HEK293 (cell line): Measurements from ENCODE around the gene RASSF5.

Experiments used
- CTCF ChIP-seq: fragments of 450-650 bp; formaldehyde crosslinking; IDR thresholded peaks from 2 replicates; pipeline ENCODE4 v1.5.1; 2016; ENCODE audit warnings: missing biosample characterization, missing genetic modification characterization
- GFI1B ChIP-seq: fragments of 450-650 bp; formaldehyde crosslinking; IDR thresholded peaks from 2 replicates; pipeline ENCODE4 v1.5.1; 2016; ENCODE audit warnings: missing biosample characterization, missing genetic modification characterization
- SP7 ChIP-seq: fragments of 450-650 bp; formaldehyde crosslinking; IDR thresholded peaks from 2 replicates; pipeline ENCODE4 v1.5.1; 2016; ENCODE audit warnings: missing biosample characterization, missing genetic modification characterization
- ZBTB49 ChIP-seq: fragments of 450-650 bp; formaldehyde crosslinking; IDR thresholded peaks from 2 replicates; pipeline ENCODE4 v1.5.1; 2016; ENCODE audit warnings: missing biosample characterization, missing genetic modification characterization, low read depth
- ZNF112 ChIP-seq: fragments of 450-650 bp; formaldehyde crosslinking; IDR thresholded peaks from 2 replicates; pipeline ENCODE4 v1.5.0; 2017; ENCODE audit warnings: missing biosample characterization, missing genetic modification characterization
- ZNF2 ChIP-seq: fragments of 450-650 bp; formaldehyde crosslinking; IDR thresholded peaks from 2 replicates; pipeline ENCODE4 v1.5.1; 2016; ENCODE audit warnings: missing biosample characterization, missing genetic modification characterization
- ZNF239 ChIP-seq: fragments of 450-650 bp; formaldehyde crosslinking; IDR thresholded peaks from 2 replicates; pipeline ENCODE4 v1.5.1; 2016; ENCODE audit warnings: missing biosample characterization, missing genetic modification characterization
- ZNF274 ChIP-seq, 2 experiments: fragments of 200-500 bp in 1 of 2; fragments of 450-650 bp in 1 of 2; sonication (Bioruptor generic) in 1 of 2; formaldehyde crosslinking in 1 of 2; IDR thresholded peaks; 2 replicates each; pipeline versions ENCODE4 v1.5.1 to v1.6.1; 2014 to 2016; ENCODE audit warnings: borderline replicate concordance in 1 of 2, inconsistent platforms in 1 of 2, low read length in 1 of 2, missing biosample characterization in 1 of 2, missing genetic modification characterization in 1 of 2
- ZNF354C ChIP-seq: fragments of 450-650 bp; formaldehyde crosslinking; IDR thresholded peaks from 2 replicates; pipeline ENCODE4 v1.5.1; 2016; ENCODE audit warnings: missing biosample characterization, missing genetic modification characterization, low read depth, borderline replicate concordance
- ZNF626 ChIP-seq: fragments of 450-650 bp; sonication (Bioruptor Pico); formaldehyde crosslinking; IDR thresholded peaks from 2 replicates; pipeline ENCODE4 v1.5.1; 2018; ENCODE audit warnings: missing biosample characterization, missing genetic modification characterization, inconsistent platforms
- ZSCAN30 ChIP-seq: fragments of 450-650 bp; IDR thresholded peaks from 2 replicates; pipeline ENCODE4 v1.5.1; 2018; ENCODE audit warnings: missing biosample characterization, mild to moderate bottlenecking, missing genetic modification characterization, moderate library complexity
- TF ChIP-seq, protein P1 (sequence below): fragments of 450-650 bp; formaldehyde crosslinking; IDR thresholded peaks from 2 replicates; pipeline ENCODE4 v1.5.1; 2016; ENCODE audit warnings: missing biosample characterization, missing genetic modification characterization
- TF ChIP-seq, protein P2 (sequence below): fragments of 450-650 bp; formaldehyde crosslinking; IDR thresholded peaks from 2 replicates; pipeline ENCODE4 v1.5.1; 2016; ENCODE audit warnings: missing biosample characterization, missing genetic modification characterization, low read depth
- TF ChIP-seq, protein P3 (sequence below): fragments of 450-650 bp; formaldehyde crosslinking; conservative IDR thresholded peaks from 2 replicates; pipeline ENCODE4 v1.5.1; 2016; ENCODE audit warnings: low read depth, missing biosample characterization, missing genetic modification characterization

- TF ChIP-seq, protein P1, sequence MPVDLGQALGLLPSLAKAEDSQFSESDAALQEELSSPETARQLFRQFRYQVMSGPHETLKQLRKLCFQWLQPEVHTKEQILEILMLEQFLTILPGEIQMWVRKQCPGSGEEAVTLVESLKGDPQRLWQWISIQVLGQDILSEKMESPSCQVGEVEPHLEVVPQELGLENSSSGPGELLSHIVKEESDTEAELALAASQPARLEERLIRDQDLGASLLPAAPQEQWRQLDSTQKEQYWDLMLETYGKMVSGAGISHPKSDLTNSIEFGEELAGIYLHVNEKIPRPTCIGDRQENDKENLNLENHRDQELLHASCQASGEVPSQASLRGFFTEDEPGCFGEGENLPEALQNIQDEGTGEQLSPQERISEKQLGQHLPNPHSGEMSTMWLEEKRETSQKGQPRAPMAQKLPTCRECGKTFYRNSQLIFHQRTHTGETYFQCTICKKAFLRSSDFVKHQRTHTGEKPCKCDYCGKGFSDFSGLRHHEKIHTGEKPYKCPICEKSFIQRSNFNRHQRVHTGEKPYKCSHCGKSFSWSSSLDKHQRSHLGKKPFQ = no peak
- TF ChIP-seq ZBTB49 (tag by site-specific recombination) (no peak), ZSCAN30 (tag by site-specific recombination) (no peak), ZNF626 (no peak), ZNF239 (tag by site-specific recombination) (no peak), GFI1B (tag by site-specific recombination) (no peak), CTCF (tag by site-specific recombination) (no peak), SP7 (tag by site-specific recombination) (no peak), ZNF274 (IDR thresholded peaks at IDR 0.05; ENCODE audit: low read length) (no peak), ZNF274 (tag by site-specific recombination; IDR thresholded peaks at IDR 0.05; ENCODE audit: borderline replicate concordance) (no peak), ZNF112 (tag by site-specific recombination) (no peak), ZNF354C (tag by site-specific recombination) (no peak), ZNF2 (tag by site-specific recombination) (no peak)
- TF ChIP-seq, protein P2, sequence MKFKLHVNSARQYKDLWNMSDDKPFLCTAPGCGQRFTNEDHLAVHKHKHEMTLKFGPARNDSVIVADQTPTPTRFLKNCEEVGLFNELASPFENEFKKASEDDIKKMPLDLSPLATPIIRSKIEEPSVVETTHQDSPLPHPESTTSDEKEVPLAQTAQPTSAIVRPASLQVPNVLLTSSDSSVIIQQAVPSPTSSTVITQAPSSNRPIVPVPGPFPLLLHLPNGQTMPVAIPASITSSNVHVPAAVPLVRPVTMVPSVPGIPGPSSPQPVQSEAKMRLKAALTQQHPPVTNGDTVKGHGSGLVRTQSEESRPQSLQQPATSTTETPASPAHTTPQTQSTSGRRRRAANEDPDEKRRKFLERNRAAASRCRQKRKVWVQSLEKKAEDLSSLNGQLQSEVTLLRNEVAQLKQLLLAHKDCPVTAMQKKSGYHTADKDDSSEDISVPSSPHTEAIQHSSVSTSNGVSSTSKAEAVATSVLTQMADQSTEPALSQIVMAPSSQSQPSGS (tag by site-specific recombination) = no peak
- TF ChIP-seq, protein P3, sequence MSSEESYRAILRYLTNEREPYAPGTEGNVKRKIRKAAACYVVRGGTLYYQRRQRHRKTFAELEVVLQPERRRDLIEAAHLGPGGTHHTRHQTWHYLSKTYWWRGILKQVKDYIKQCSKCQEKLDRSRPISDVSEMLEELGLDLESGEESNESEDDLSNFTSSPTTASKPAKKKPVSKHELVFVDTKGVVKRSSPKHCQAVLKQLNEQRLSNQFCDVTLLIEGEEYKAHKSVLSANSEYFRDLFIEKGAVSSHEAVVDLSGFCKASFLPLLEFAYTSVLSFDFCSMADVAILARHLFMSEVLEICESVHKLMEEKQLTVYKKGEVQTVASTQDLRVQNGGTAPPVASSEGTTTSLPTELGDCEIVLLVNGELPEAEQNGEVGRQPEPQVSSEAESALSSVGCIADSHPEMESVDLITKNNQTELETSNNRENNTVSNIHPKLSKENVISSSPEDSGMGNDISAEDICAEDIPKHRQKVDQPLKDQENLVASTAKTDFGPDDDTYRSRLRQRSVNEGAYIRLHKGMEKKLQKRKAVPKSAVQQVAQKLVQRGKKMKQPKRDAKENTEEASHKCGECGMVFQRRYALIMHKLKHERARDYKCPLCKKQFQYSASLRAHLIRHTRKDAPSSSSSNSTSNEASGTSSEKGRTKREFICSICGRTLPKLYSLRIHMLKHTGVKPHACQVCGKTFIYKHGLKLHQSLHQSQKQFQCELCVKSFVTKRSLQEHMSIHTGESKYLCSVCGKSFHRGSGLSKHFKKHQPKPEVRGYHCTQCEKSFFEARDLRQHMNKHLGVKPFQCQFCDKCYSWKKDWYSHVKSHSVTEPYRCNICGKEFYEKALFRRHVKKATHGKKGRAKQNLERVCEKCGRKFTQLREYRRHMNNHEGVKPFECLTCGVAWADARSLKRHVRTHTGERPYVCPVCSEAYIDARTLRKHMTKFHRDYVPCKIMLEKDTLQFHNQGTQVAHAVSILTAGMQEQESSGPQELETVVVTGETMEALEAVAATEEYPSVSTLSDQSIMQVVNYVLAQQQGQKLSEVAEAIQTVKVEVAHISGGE (tag by site-specific recombination) = no peak
Measured at GRCh38 chr1:206508956-206509355, 1.6 kb downstream of the RASSF5 start.
